BJ (cell line): ENCODE data around the gene TPGS1. TPM values are rescaled to one million over a fixed set of nuclear protein-coding genes. Genes with fewer than 3 reads are reported as not detected.
A peak's percentile ranks its signal among the peaks of the same experiment; 100 is the strongest.

Experiments
- CTCF ChIA-PET: fragments of 350-600 bp; formaldehyde crosslinking; extraction: SDS; loops from one replicate; lab custom pipeline; 2021; ENCODE audit warnings: antibody characterized with exemption, inconsistent platforms; lab: Yijun Ruan, JAX
- POLR2A ChIA-PET: fragments of 300-600 bp; sonication (Branson Sonifier 250); formaldehyde crosslinking; extraction: SDS; loops from one replicate; lab custom pipeline; 2021; ENCODE audit warnings: antibody characterized with exemption; lab: Charles Lee
- DNase-seq: peaks from one replicate; pipeline ENCODE4 v3.0.0-alpha.2; 2011; ENCODE audit warnings: low read depth
- H3K27me3 ChIP-seq: 2 replicates; pipeline ENCODE4 v1.6.0; 2011; ENCODE audit warnings: low read length; ENCODE audit not compliant: control insufficient read depth, insufficient read depth
- H3K36me3 ChIP-seq: 2 replicates; pipeline ENCODE4 v1.5.1; 2011; ENCODE audit warnings: low read length; ENCODE audit not compliant: control insufficient read depth, insufficient read depth
- H3K4me3 ChIP-seq: 2 replicates; pipeline ENCODE4 v1.5.1; 2011; ENCODE audit warnings: low read depth, mild to moderate bottlenecking, control low read depth, low read length
- polyA plus RNA-seq: library from polyadenylated mRNA; depleted of rRNA; stranded (reverse); fragments of >200 nt; gene quantifications from 2 replicates; pipeline ENCODE4 v1.2.3, GENCODE V29; 2011
- TF ChIP-seq, protein P1 (sequence below): IDR thresholded peaks from 2 replicates; pipeline ENCODE4 v1.5.1; 2011; ENCODE audit warnings: low read depth, mild to moderate bottlenecking, control low read depth, inconsistent platforms, low read length, moderate library complexity; ENCODE audit not compliant: insufficient read depth

Gene TPGS1
- polyA plus RNA-seq, 1 experiment, result 6.8 TPM

DNA sequence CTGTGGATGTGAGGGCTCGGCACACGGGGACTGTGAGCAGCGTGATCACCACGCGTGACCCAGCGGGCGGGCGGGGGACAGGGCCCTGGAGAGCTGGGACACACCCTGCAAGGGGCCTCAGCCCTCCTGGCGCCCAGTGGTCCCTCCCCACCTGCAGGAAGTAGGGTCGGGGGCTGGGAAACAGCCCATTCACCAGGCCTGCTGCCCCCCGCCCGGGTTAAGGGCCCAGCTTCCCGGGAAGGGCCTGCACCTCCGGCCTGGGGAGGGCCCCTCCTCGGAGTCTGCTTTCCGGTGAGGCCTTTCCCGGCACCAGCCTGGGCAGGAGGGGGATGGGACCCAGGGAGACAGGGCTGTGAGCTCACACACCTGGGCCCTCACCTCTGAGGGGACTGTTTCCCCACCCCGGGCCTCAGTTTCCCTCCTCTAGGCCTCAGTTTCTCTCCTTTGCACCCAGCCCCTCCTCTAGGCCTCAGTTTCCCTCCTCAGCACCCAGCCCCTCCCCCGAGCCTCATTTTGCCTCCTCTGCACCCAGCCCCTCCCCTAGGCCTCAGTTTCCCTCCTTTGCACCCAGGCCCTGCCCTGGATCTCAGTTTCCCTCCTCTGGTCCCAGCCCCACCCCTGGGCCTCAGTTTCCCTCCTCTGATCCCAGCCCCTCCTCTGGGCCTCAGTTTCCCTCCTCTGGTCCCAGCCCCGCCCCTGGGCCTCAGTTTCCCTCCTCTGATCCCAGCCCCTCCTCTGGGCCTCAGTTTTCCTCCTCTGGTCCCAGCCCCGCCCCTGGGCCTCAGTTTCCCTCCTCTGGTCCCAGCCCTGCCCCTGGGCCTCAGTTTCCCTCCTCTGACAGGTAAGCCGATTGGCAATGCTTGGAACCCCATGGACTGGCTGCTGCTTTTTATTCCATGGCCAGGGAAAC lies 12.9 kb upstream of the TPGS1 start:
- DNase-seq, result no peak
- ChIA-PET POLR2A (no interaction called here), CTCF (interaction anchor here (0.8 to 1.9 kb wide), 3 partner anchors 11 to 47 kb away, joined by 3 to 16 read pairs (median 5); no protein-coding TSS in a partner anchor)
- TF ChIP-seq, protein P1, sequence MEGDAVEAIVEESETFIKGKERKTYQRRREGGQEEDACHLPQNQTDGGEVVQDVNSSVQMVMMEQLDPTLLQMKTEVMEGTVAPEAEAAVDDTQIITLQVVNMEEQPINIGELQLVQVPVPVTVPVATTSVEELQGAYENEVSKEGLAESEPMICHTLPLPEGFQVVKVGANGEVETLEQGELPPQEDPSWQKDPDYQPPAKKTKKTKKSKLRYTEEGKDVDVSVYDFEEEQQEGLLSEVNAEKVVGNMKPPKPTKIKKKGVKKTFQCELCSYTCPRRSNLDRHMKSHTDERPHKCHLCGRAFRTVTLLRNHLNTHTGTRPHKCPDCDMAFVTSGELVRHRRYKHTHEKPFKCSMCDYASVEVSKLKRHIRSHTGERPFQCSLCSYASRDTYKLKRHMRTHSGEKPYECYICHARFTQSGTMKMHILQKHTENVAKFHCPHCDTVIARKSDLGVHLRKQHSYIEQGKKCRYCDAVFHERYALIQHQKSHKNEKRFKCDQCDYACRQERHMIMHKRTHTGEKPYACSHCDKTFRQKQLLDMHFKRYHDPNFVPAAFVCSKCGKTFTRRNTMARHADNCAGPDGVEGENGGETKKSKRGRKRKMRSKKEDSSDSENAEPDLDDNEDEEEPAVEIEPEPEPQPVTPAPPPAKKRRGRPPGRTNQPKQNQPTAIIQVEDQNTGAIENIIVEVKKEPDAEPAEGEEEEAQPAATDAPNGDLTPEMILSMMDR, result no peak
- Histone ChIP-seq H3K27me3 (peaks cover 11% of the 10 kb centered on the region), H3K4me3 (no peak overlapping the region), H3K36me3 (no peaks in the 10 kb centered on the region)

DNA sequence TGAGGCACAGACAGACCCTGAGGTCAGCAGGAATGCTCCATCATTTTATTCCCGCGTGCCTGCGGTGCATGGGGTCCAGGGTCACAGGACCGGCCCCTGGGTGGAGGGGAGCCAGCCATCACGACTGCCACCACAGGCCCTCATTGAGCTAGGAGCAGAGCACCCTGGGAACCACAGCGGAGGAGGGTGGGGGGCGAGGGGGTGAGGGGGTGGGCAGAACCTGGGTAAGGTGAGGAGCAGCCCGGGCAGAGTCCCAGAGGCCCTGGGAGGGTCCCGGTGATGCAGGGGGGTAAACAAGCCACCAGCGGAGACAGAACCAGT lies 12.3 kb upstream of the TPGS1 start:
- ChIA-PET POLR2A (no interaction called here), CTCF (interaction anchor here (0.5 to 1.9 kb wide), 5 partner anchors 9 to 173 kb away, joined by 3 to 16 read pairs (median 3); no protein-coding TSS in a partner anchor)
- H3K4me3 ChIP-seq, result no peak overlapping the region
- TF ChIP-seq, protein P1, result no peak
- H3K36me3 ChIP-seq, result no peaks in the 10 kb centered on the region
- H3K27me3 ChIP-seq, result peaks cover 11% of the 10 kb centered on the region
- no peak for DNase-seq

DNA sequence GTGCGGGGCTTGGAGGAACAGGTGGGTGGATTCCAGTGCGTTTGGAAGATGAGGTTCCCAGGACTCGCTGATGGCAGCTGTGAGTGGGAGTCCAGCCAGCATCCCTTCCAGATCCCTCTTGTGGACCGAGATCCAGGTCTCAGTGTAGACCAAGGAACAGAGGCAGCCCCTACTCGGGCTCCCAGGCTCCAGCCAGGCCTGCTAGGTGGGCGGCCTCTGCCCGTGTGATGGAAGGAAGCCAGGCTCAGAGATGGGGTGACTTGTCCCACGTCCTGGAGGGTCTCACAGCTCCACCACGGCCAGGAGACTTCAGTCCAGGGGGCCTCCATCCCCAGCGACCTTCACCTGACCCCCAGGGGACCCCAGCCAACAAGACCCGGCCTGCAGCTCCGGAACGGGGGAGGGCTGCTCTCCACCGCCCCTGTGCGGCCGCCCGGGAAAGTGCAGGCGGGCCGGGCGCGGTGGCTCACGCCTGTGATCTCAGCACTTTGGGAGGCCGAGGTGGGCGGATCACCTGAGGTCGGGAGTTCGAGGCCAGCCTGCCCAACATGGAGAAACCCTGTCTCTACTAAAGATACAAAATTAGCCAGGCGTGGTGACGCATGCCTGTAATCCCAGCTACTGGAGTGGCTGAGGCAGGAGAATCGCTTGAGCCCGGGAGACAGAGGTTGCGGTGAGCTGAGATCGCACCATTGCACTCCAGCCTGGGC lies 11.7 kb upstream of the TPGS1 start:
- H3K4me3 ChIP-seq, result no peak overlapping the region
- ChIA-PET POLR2A (interaction anchor here (0.6 kb wide), 1 partner anchor 773 kb away, joined by 4 read pairs; the partner anchor contains the start of gene CIRBP), CTCF (interaction anchor here (0.5 to 1.9 kb wide), 6 partner anchors 8 to 174 kb away, joined by 3 to 16 read pairs (median 3); no protein-coding TSS in a partner anchor)

DNA sequence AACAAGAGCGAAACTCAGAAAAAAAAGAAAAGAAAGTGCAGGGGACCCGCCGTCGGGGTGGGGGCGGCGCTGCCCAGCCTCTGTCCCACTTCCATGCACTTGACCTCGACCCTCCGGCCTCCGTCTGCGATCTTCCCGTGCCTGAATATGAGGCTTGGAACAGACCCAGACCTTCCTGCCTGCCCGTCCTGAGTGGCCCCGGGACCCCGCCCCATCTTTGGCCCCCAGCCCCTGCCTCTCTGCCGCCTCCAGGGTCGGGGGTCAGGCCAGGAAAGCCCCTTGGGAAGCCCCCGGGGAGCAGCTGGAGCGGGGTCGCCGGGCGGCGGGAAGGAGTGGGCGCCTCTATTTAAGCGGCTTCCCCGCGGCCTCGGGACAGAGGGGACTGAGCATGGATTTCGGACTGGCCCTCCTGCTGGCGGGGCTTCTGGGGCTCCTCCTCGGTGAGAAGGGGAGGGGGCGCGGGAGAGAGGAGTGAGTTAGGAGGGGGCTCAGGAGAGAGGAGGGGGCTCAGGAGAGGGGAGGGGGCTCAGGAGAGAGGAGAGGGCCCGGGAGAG lies 11.1 kb upstream of the TPGS1 start, which contains the start of gene MADCAM1:
MADCAM1 (plus strand) TSS at position 375 of the 554 bp plus-strand sequence; CDS start at position 389, 14 bp downstream.
- DNase-seq, result no peak
- Histone ChIP-seq H3K4me3 (no peak within 1 kb of the TSS), H3K36me3 (no peaks in the 10 kb centered on the region), H3K27me3 (peaks cover 11% of the 10 kb centered on the region)
- POLR2A ChIA-PET, result interaction anchor here (0.6 kb wide), 1 partner anchor 773 kb away, joined by 4 read pairs; the partner anchor contains the start of gene CIRBP
- TF ChIP-seq, protein P1, result no peak
- CTCF ChIA-PET, result interaction anchor here (0.6 to 1.9 kb wide), 2 partner anchors 10 to 29 kb away, joined by 3 to 16 read pairs; no protein-coding TSS in a partner anchor

More for the DNA sequence above, 11.7 kb upstream of the TPGS1 start:
- Histone ChIP-seq H3K27me3 (peaks cover 11% of the 10 kb centered on the region), H3K36me3 (no peaks in the 10 kb centered on the region)
- TF ChIP-seq, protein P1, result peak; percentile 76
- no peak for DNase-seq
